HepG2 (cell line): ENCODE results near the gene DND1.

Experiments used
- CHD4 ChIP-seq: fragments of 200-600 bp; sonication (generic); IDR thresholded peaks from 2 replicates; pipeline ENCODE4 v1.7.0; 2017; ENCODE audit warnings: mild to moderate bottlenecking, low read length, borderline replicate concordance
- CTCF ChIP-seq: sonication (generic); formaldehyde crosslinking; IDR thresholded peaks from 2 replicates; pipeline ENCODE4 v1.5.0; 2020; ENCODE audit warnings: mild to moderate bottlenecking, missing genetic modification reagents, moderate library complexity
- FOSL1 ChIP-seq: sonication (generic); formaldehyde crosslinking; IDR thresholded peaks from 2 replicates; pipeline ENCODE4 v1.9.0; 2021; ENCODE audit warnings: missing genetic modification reagents, borderline replicate concordance
- GABPA ChIP-seq, 2 experiments: IDR thresholded peaks; 2 replicates each; pipeline ENCODE4 v1.6.1; 2011 to 2016; ENCODE audit warnings: low read depth in 2 of 2, low read length in 1 of 2, missing biosample characterization in 1 of 2, missing genetic modification characterization in 1 of 2
- POGZ ChIP-seq: sonication (generic); formaldehyde crosslinking; IDR thresholded peaks from 2 replicates; pipeline ENCODE4 v1.4.0; 2020; ENCODE audit warnings: mild to moderate bottlenecking, missing genetic modification reagents
- PREB ChIP-seq: sonication (generic); formaldehyde crosslinking; IDR thresholded peaks from 2 replicates; pipeline ENCODE4 v1.4.0; 2020; ENCODE audit warnings: missing genetic modification reagents
- ZKSCAN8 ChIP-seq: IDR thresholded peaks from 2 replicates; pipeline ENCODE4 v1.6.1; 2016; ENCODE audit warnings: borderline replicate concordance, missing genetic modification reagents, missing compliant biosample characterization
- ZNF230 ChIP-seq: sonication (generic); formaldehyde crosslinking; IDR thresholded peaks from 2 replicates; pipeline ENCODE4 v1.4.0; 2020; ENCODE audit warnings: mild to moderate bottlenecking, missing genetic modification reagents
- ZNF354B ChIP-seq: sonication (generic); formaldehyde crosslinking; IDR thresholded peaks from 2 replicates; pipeline ENCODE4 v1.8.0; 2022; ENCODE audit warnings: mild to moderate bottlenecking, missing genetic modification reagents
- ZNF720 ChIP-seq: sonication (generic); formaldehyde crosslinking; IDR thresholded peaks from 2 replicates; pipeline ENCODE4 v1.4.0; 2020; ENCODE audit warnings: missing genetic modification reagents

- TF ChIP-seq CTCF (CRISPR knock-in tag) = no peak
- no peak for TF ChIP-seq ZNF230 (CRISPR knock-in tag)
- TF ChIP-seq ZNF720 = no peak
- TF ChIP-seq ZNF354B (CRISPR knock-in tag) = no peak
- no peak for TF ChIP-seq CHD4
- no peak for TF ChIP-seq FOSL1 (CRISPR knock-in tag)
- TF ChIP-seq GABPA (IDR thresholded peaks at IDR 0.05; ENCODE audit: low read depth, low read length) = no peak
- no peak for TF ChIP-seq GABPA (CRISPR knock-in tag; IDR thresholded peaks at IDR 0.05; ENCODE audit: low read depth)
- no peak for TF ChIP-seq ZKSCAN8 (CRISPR knock-in tag)
- TF ChIP-seq PREB = no peak
- no peak for TF ChIP-seq POGZ
These were observed 14.5 kb downstream of the DND1 start for GRCh38 chr5:140658870-140659269.
